Measurements from ENCODE around the gene ACOX2. TPM values are rescaled to one million over a fixed set of nuclear protein-coding genes. Genes with fewer than 3 reads are reported as not detected.

ACOX2 gene
- total RNA-seq (ENCODE audit: insufficient read depth, low replicate concordance): 17.1 TPM

DNA sequence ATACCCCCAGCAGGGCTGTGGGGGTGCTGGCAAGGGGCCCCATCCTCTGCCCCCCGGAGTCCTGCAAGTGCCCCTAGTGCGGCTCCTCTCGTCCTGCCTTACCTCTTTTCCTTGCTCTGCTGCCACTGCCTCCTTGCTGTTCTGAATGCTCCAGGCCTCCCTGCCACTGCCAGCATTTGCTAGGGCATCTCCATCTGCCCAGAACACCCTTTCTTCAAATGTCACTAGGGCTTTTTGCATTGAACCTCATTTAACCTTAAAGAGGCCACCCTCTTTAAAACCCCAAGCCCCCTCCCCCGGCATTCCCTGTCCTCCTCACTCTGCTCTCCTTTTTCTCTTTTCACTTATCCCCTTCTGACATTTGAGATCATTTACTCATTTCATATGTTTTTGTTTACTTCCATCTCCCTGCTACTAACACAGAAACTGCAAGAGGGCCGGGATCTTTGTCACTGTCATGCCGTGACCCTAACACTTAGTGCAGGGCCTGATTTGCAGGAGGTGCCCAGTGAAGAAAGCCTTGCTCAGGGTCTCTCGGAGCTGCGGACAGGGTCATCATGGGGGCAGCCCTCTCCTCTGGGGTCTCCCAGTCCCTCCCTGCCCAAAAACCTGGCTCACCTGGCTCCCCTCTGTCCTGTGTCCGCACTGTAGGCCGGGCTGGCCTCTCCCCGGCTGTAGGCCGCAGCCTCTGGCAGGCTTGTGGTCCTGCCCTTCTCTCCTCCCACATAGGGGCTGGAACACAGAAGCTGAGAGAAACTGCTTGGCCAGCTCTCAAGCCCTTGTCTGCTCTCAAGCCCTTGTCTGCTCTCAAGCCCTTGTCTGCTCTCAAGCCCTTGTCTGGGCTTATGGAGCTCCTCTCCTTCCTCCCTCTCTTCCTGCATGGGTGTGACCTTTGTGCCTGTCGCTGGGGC lies at the start of gene ACOX2:
TSS of gene ACOX2 (minus strand) at position 690 of the 911 bp plus-strand sequence. CDS start 2,084 bp downstream, outside the sequence.
- DNase-seq (ENCODE audit: low spot score): peak; percentile 92

GRCh38 chr3:58585994-58586393 lies 49.0 kb upstream of the ACOX2 start:
- DNase-seq (ENCODE audit: low spot score): no peak

DNA sequence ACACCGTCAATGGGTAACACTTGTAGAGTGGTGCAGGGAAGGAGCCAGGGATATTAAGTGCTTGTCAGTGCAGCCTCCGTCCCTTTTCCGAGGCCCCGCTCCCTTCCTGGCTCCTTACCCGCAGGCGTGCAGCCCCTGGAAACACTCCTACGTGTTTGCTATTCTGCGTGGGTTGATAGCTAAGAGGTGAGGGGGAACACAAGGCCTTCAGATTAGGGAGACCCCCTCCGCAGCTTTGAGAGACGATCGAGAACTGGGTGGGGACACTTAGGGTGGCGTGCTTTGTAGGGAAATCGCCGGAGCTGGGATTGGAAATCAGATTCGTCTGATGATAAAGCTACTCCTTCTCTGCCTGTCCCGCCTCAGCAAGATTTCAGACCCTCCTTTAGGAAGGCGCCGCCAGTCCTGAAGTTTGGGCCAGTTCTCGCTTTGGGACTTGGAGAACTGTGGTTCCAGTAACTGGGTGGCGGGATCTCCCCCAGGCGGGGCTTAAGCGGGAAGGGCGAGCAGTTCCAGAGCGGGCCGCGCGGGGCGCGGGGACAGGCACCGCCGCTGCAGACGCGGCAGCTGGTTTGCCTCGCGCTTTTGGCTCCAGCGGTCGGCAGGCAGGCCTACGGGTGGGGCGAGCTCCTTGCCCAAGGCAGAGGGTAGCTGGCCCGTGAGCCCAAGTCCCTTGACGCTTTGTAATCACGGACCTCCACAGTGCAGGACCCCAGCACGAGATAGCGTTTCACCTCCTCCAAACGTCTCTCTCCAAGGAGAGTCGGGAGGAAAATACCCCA lies 48.2 kb upstream of the ACOX2 start:
- DNase-seq (ENCODE audit: low spot score): peak; percentile 64

- no peak for DNase-seq (ENCODE audit: low spot score)
Observed at GRCh38 chr3:58584690-58585004, 47.7 kb upstream of the ACOX2 start.

GRCh38 chr3:58581328-58582091 lies 44.5 kb upstream of the ACOX2 start:
- peak; percentile 39 for DNase-seq (ENCODE audit: low spot score)

DNA sequence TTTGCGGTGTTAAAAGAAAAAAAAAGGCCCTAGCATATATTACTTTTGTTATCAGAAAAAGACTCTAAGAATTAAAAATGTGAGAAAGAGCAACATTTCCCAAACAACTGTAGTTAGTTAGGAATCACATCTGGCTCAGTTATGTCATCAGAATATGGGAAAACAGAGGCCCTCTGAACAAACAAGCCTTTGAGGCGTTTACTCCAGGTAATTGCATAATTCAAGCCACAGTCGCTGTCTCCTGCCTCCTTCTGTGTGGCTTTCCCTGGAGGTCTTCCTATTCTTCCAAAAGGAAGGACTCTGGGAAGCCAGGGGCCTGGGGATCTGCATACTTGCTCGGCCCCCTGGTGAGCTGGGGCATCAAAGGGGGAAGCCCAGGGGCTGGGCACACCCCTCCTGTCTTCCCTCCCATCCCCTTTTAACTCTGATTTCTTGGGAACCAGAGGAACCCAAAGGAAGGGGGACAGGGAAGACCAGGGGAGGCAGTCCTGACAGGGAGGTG lies 43.9 kb upstream of the ACOX2 start:
- DNase-seq (ENCODE audit: low spot score): no peak

DNA sequence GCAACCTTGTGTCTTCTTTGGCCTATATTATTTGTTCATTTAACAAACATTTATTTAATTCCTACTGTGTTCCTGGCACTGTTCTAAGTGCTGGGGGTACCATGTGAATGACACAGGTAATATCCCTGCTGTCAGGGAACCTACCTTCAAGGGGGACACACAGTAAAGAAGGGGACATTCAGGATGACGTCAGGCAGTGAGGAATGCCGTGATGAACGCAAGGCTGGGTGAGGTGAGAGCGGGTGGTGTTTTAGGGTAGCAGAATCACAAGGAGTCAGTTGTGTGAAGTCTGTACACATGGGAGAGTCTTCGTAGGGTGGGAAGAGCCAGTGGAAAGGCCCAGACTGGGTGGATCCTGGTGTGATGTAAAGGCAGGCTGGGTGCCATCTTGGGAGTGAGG lies 41.9 kb upstream of the ACOX2 start:
- no peak for DNase-seq (ENCODE audit: low spot score)

GRCh38 chr3:58577269-58577821 lies 40.4 kb upstream of the ACOX2 start, which contains the start of gene FAM107A:
FAM107A (minus strand) TSS chr3:58577391; CDS start chr3:58569860, 7,531 bp downstream.
- DNase-seq (ENCODE audit: low spot score): peak; percentile 49

- DNase-seq (ENCODE audit: low spot score): no peak
Observed at GRCh38 chr3:58576716-58577115, 39.7 kb upstream of the ACOX2 start.

GRCh38 chr3:58575971-58576652 lies 39.1 kb upstream of the ACOX2 start:
- no peak for DNase-seq (ENCODE audit: low spot score)

GRCh38 chr3:58574682-58575081 lies 37.7 kb upstream of the ACOX2 start:
- DNase-seq (ENCODE audit: low spot score): no peak

- no peak for DNase-seq (ENCODE audit: low spot score)
Observed at GRCh38 chr3:58574106-58574505, 37.1 kb upstream of the ACOX2 start.

DNA sequence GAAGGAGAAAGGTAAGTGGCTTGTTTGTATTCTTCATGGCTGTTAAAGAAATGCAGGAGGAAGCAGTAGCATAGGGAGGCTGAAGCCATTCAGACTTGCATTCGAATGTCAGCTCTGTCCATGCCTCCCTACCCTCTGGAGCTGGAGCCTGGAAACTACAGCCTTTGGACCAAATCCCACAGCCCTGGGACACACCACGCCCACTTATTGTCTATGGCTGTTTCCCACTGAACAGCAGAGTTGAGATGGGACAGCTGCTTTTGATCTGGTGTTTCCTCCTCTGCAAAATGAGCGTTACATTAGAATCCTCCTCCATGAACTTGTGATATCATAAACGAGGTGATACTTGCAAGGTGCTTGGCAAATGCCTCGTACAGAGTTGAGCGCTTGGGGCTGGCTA lies 36.6 kb upstream of the ACOX2 start:
- no peak for DNase-seq (ENCODE audit: low spot score)

DNA sequence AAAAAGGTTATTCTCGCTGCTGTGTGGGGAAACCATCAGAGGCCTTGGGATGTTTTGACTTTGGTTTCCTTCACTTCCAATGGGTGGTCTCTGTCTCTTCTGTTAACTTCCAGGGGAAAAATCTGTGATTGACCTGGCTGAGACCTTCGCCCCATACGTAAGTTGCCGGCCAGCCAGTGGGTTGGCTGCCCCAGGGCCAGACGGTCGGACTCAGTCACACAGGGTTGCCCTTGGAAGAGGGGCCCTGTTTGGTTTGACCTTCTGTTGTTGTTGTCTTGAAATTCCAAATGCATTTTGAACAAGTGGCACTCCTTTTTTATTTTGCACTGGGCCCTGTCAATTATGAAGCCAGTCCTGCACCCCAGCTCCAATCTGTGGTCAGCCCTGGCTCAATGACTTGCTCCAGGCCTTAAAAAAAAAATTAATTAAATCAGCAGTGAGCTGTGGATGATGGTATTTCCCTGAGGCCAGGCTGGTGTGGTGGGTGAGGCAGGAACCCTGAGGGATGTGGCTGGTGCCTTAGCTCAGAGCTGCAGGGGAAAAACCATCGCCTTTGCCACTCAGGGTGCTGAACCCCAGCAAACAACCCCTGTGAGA lies 35.7 kb upstream of the ACOX2 start:
- no peak for DNase-seq (ENCODE audit: low spot score)

GRCh38 chr3:58572013-58572633 lies 35.1 kb upstream of the ACOX2 start:
- no peak for DNase-seq (ENCODE audit: low spot score)

GRCh38 chr3:58570851-58571250 lies 33.9 kb upstream of the ACOX2 start:
- DNase-seq (ENCODE audit: low spot score): no peak

GRCh38 chr3:58569287-58570001 lies 32.5 kb upstream of the ACOX2 start:
- no peak for DNase-seq (ENCODE audit: low spot score)

DNA sequence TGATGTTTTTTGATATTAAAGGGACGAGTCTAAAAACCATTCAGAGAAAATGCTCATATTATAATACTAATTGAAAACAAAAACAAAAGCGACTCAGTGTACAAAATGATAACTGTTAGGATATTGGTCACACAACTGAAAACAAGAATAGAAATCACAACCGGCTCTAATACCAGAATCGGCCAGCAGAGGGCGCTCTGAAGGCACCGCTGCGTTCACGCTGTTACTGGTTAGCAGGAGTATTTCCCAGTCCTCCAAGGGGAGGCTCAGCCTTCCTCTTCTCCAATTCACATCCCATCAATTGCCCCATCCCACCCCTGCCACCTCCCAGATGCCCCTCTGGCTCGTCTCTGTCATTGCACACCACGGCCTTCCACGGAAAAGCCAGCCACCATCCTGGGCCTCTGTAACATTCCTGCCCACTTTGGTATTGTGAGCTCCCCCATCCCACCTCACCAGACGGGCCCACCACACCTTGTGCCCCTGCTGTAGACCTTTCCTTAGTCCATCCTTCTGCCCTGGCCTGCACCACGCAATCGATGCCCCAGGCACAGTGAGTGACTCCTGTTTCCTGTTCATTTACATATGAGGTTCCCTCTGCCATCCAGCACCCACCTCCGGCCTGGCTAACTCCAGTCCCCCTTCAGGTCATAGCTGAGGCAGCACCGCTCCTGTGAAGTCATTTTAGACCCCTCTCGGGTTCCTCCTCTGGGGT lies 31.7 kb upstream of the ACOX2 start:
- DNase-seq (ENCODE audit: low spot score): peak; percentile 57

GRCh38 chr3:58567251-58567515 lies 30.2 kb upstream of the ACOX2 start:
- no peak for DNase-seq (ENCODE audit: low spot score)

All from umbilical cord (tissue), 2 donors.